ENCODE results near the gene BCDIN3D. TPM values are rescaled to one million over a fixed set of nuclear protein-coding genes. Genes with fewer than 3 reads are reported as not detected.

The BCDIN3D gene
- total RNA-seq, 1 experiment from 2014 or later = 6.2 TPM

DNA sequence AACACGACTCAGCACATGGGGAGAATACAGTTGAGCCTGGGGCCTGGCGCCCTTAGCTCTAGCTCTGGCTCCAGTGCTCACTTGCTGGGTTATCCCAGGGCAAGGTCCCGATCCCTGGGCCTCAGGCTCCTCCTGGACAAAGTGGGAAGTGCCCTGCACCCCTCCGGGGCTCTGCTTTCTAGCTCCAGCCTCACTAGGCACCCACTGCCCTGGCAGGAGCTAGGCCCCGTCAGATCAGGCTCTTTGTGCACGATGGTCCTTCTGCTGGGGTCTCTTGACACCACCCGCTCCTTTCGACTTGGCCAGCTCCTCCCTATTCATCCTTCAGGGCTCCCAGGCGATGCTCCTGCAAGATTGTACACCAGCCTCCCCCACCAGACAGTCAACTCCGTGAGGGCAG is 38.1 kb downstream of the BCDIN3D start:
- H3K36me3 Mint-ChIP-seq (ENCODE audit: insufficient read depth, unreplicated experiment) = peaks cover 39% of the 10 kb centered on the region
- no peaks in the 10 kb centered on the region for H3K9me3 Mint-ChIP-seq (ENCODE audit: unreplicated experiment)
- no peak overlapping the region for H3K27ac Mint-ChIP-seq (ENCODE audit: low read depth, unreplicated experiment)
- H3K4me1 Mint-ChIP-seq (ENCODE audit: insufficient read depth, unreplicated experiment) = no peaks in the 10 kb centered on the region
- no peak overlapping the region for H3K4me3 Mint-ChIP-seq (ENCODE audit: unreplicated experiment)
- ChIA-PET POLR2A (interaction anchor here (0.8 kb wide), 1 partner anchor 93 kb away, joined by 3 read pairs; no protein-coding TSS in a partner anchor), CTCF (interaction anchor here (0.7 to 1.1 kb wide), 3 partner anchors 28 to 64 kb away, joined by 3 to 4 read pairs (median 3); partner anchors contain the start of gene TMBIM6)
- intact Hi-C loops (cut with micrococcal nuclease) = no loop called here
- TSS peak; percentile 23 for BruUV-seq (replicated peaks)
- TF ChIP-seq, protein P1, sequence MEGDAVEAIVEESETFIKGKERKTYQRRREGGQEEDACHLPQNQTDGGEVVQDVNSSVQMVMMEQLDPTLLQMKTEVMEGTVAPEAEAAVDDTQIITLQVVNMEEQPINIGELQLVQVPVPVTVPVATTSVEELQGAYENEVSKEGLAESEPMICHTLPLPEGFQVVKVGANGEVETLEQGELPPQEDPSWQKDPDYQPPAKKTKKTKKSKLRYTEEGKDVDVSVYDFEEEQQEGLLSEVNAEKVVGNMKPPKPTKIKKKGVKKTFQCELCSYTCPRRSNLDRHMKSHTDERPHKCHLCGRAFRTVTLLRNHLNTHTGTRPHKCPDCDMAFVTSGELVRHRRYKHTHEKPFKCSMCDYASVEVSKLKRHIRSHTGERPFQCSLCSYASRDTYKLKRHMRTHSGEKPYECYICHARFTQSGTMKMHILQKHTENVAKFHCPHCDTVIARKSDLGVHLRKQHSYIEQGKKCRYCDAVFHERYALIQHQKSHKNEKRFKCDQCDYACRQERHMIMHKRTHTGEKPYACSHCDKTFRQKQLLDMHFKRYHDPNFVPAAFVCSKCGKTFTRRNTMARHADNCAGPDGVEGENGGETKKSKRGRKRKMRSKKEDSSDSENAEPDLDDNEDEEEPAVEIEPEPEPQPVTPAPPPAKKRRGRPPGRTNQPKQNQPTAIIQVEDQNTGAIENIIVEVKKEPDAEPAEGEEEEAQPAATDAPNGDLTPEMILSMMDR (IDR thresholded peaks at IDR 0.05; ENCODE audit: unreplicated experiment) = no peak
- no peaks in the 10 kb centered on the region for H3K27me3 Mint-ChIP-seq (ENCODE audit: insufficient read depth, unreplicated experiment)
- DNase-seq (ENCODE audit: unreplicated experiment) = no peak

DNA sequence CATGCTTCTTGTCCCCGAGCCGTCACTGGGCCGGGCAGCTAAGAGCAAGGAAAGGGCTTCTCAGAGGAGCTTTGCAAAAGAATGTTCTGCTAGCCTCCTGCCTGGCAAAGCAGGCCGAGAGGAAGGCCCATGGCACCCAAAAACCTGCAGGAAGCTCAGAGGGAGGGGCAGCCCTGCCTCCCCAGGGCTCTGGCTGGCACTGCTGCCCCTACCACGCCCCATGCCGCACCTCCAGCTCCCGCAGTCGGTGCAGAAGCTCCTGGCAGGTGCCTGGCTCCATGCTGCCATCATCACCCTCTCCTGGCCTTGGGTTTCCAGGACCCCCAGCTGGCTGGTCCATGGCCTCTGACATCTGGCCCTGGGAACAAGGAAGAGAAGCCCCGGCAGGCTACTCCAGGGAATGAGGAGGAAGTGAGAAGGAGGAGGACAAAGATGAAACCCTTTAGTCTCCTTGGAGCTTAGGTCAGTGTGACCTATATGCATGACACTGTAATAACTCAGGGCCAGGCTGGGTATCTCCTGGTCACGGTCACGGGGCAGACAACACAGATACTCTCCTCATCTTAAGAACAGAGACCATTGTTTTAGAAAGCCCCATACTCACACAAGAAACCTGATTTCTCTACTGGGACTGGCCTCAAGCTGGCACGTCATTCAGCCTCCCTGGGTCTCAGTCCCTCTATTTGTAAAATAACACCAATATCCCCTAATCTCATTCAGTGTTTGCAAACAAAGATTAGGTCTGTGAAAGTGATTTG is 39.0 kb downstream of the BCDIN3D start:
- BruUV-seq (replicated peaks) = no TSS peak
- H3K4me3 Mint-ChIP-seq (ENCODE audit: unreplicated experiment) = no peak overlapping the region

DNA sequence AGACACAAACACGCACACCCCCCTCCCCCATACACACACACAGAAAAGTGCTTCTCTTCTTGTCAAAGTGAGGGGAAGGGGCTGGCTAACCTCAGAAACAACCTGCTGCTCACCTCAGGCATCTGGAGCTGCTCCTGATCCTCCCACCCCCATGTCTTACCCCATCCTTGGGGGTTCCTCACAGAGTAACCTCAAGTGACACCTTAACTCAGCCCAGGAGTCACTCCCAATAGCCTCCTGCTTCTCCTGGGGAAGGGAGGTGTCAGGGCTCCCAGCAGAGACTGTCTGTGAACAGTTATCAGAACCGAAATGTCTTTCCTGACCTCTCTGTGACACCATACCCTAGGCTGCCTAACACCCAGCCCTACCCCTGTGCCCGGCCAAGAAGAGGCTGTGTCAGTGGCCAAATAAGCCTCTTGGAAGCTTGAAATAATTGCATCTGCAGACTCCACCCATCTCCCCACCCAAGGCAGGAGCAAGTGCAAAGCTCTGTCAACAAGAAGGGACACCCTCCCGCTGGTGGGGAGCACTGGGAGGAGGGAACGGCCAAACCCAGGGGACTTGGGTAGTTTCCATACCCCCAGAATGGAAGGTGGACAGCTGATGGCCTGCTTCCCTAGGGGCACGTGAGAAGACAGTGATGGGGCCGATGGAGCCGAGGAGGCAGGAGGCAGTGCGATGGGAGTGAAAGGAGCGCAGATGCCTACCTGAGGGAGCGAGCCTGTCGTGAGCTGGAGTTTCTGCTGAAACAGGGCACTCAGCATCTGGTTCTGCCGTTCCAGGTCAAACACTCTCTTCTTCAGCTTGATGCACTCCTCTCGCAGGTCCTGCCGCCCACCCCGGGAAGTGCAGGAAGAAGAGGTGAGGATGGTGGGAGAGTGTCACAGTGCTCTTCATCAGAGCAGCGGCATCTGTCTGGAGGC is 41.5 kb downstream of the BCDIN3D start:
- peaks cover 37% of the 10 kb centered on the region for H3K36me3 Mint-ChIP-seq (ENCODE audit: insufficient read depth, unreplicated experiment)
- no peak for DNase-seq (ENCODE audit: unreplicated experiment)
- H3K9me3 Mint-ChIP-seq (ENCODE audit: unreplicated experiment) = no peaks in the 10 kb centered on the region
- ChIA-PET POLR2A (interaction anchor here (0.9 to 1.0 kb wide), 2 partner anchors 35 to 41 kb away, joined by 3 read pairs; partner anchors contain the start of gene BCDIN3D), CTCF (interaction anchor here (0.7 to 1.4 kb wide), 3 partner anchors 37 to 119 kb away, joined by 3 to 5 read pairs (median 3); no protein-coding TSS in a partner anchor)
- H3K4me1 Mint-ChIP-seq (ENCODE audit: insufficient read depth, unreplicated experiment) = no peaks in the 10 kb centered on the region
- no peaks in the 10 kb centered on the region for H3K27me3 Mint-ChIP-seq (ENCODE audit: insufficient read depth, unreplicated experiment)
- BruUV-seq (replicated peaks) = no TSS peak
- no peak overlapping the region for H3K4me3 Mint-ChIP-seq (ENCODE audit: unreplicated experiment)
- TF ChIP-seq, protein P1 (IDR thresholded peaks at IDR 0.05; ENCODE audit: unreplicated experiment) = no peak
- H3K27ac Mint-ChIP-seq (ENCODE audit: low read depth, unreplicated experiment) = no peak overlapping the region
- intact Hi-C loops (cut with micrococcal nuclease) = no loop called here

More for the DNA sequence above, 39.0 kb downstream of the BCDIN3D start:
- intact Hi-C loops (cut with micrococcal nuclease) = no loop called here
- ChIA-PET POLR2A (interaction anchor here (0.6 to 0.8 kb wide), 4 partner anchors 92 to 1435 kb away, joined by 3 read pairs; partner anchors contain the start of gene DAZAP2), CTCF (interaction anchor here (0.7 kb wide), 1 partner anchor 63 kb away, joined by 4 read pairs; the partner anchor contains the start of gene TMBIM6)
- DNase-seq (ENCODE audit: unreplicated experiment) = no peak
- TF ChIP-seq, protein P1 (IDR thresholded peaks at IDR 0.05; ENCODE audit: unreplicated experiment) = no peak
- no peak overlapping the region for H3K27ac Mint-ChIP-seq (ENCODE audit: low read depth, unreplicated experiment)
- H3K4me1 Mint-ChIP-seq (ENCODE audit: insufficient read depth, unreplicated experiment) = no peaks in the 10 kb centered on the region
- H3K36me3 Mint-ChIP-seq (ENCODE audit: insufficient read depth, unreplicated experiment) = peaks cover 43% of the 10 kb centered on the region
- no peaks in the 10 kb centered on the region for H3K9me3 Mint-ChIP-seq (ENCODE audit: unreplicated experiment)
- H3K27me3 Mint-ChIP-seq (ENCODE audit: insufficient read depth, unreplicated experiment) = no peaks in the 10 kb centered on the region
